ENCODE data around the gene FLNB.

FLNB gene

DNA sequence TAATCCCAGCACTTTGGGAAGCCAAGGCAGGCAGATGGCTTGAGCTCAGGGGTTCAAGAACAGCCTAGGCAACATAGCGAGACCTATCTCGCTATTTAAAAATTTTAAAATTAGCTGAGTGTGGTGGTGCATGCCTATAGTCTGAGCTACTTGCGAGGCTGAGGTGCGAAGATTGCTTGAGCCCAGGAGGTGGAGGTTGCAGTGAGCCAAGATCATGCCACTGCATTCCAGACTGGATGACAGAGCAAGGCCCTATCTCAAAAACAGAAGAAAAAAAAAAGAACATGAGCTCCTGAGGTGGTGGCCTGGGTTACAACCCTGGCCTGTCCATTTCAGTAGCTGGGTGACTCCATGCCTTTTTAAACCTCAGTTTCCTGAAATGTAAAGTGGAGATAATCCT, 195.3 kb downstream of the FLNB start:
- Histone ChIP-seq H3K9me2 (replicated peaks; ENCODE audit: insufficient read depth, low read length) (no peaks in the 10 kb centered on the region), H3K36me3 (replicated peaks; ENCODE audit: insufficient read depth, low read length) (no peaks in the 10 kb centered on the region), H3K9ac (ENCODE audit: low read length) (no peak overlapping the region), H3K4me2 (ENCODE audit: low read depth, low read length) (no peak overlapping the region), H3K79me2 (ENCODE audit: low read length) (no peaks in the 10 kb centered on the region), H2AFZ (ENCODE audit: low read length) (no peak overlapping the region), H3K4me3 (ENCODE audit: low read length) (no peak overlapping the region), H3K27ac (ENCODE audit: low read length) (no peak overlapping the region), H3K9me3 (replicated peaks; ENCODE audit: insufficient read depth, low read length) (no peaks in the 10 kb centered on the region), H3F3A (ENCODE audit: insufficient read depth, low read length) (no peaks in the 10 kb centered on the region), H3K27me3 (replicated peaks; ENCODE audit: insufficient read depth, low read length) (no peaks in the 10 kb centered on the region), H3K4me1 (ENCODE audit: low read length) (no peaks in the 10 kb centered on the region), H4K20me1 (ENCODE audit: insufficient read depth, low read length) (no peaks in the 10 kb centered on the region)
- DNase-seq, result no peak
- TF ChIP-seq, protein P1, sequence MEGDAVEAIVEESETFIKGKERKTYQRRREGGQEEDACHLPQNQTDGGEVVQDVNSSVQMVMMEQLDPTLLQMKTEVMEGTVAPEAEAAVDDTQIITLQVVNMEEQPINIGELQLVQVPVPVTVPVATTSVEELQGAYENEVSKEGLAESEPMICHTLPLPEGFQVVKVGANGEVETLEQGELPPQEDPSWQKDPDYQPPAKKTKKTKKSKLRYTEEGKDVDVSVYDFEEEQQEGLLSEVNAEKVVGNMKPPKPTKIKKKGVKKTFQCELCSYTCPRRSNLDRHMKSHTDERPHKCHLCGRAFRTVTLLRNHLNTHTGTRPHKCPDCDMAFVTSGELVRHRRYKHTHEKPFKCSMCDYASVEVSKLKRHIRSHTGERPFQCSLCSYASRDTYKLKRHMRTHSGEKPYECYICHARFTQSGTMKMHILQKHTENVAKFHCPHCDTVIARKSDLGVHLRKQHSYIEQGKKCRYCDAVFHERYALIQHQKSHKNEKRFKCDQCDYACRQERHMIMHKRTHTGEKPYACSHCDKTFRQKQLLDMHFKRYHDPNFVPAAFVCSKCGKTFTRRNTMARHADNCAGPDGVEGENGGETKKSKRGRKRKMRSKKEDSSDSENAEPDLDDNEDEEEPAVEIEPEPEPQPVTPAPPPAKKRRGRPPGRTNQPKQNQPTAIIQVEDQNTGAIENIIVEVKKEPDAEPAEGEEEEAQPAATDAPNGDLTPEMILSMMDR (IDR thresholded peaks at IDR 0.05; ENCODE audit: low read length), result no peak
- TF ChIP-seq EZH2phosphoT487 (IDR thresholded peaks at IDR 0.05; ENCODE audit: low read length) (no peak), EZH2 (optimal IDR thresholded peaks at IDR 0.05; ENCODE audit: low read depth, low read length) (no peak)

DNA sequence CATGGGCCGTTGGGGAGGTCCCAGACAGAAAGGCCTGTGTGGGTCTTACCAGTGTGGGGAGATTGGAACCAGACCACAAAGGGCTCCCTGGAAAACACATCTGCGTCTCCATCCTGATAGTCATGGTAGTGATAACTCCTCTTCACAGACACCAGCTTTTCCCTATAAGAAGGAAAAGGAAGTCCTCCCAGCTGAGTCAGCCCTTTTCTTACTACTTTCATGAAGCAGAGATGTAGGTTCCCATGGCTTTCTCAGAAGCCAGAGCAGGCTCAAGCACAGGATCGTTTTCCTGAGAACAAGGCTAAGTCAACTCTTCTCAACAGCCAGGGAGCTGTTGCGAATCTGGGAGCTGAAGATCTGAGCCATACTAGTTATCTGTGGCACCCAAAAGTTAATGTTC, 196.5 kb downstream of the FLNB start:
- Histone ChIP-seq H3K9me3 (replicated peaks; ENCODE audit: insufficient read depth, low read length) (no peaks in the 10 kb centered on the region), H3K9ac (ENCODE audit: low read length) (no peak overlapping the region), H3K27me3 (replicated peaks; ENCODE audit: insufficient read depth, low read length) (no peaks in the 10 kb centered on the region), H3K36me3 (replicated peaks; ENCODE audit: insufficient read depth, low read length) (no peaks in the 10 kb centered on the region), H3K27ac (ENCODE audit: low read length) (no peak overlapping the region), H3K9me2 (replicated peaks; ENCODE audit: insufficient read depth, low read length) (no peaks in the 10 kb centered on the region), H4K20me1 (ENCODE audit: insufficient read depth, low read length) (no peaks in the 10 kb centered on the region), H3K4me3 (ENCODE audit: low read length) (no peak overlapping the region), H3F3A (ENCODE audit: insufficient read depth, low read length) (no peaks in the 10 kb centered on the region), H3K4me1 (ENCODE audit: low read length) (no peaks in the 10 kb centered on the region), H3K4me2 (ENCODE audit: low read depth, low read length) (no peak overlapping the region), H3K79me2 (ENCODE audit: low read length) (no peaks in the 10 kb centered on the region), H2AFZ (ENCODE audit: low read length) (no peak overlapping the region)
- no peak for DNase-seq
- TF ChIP-seq EZH2phosphoT487 (IDR thresholded peaks at IDR 0.05; ENCODE audit: low read length) (no peak), EZH2 (optimal IDR thresholded peaks at IDR 0.05; ENCODE audit: low read depth, low read length) (no peak)
- TF ChIP-seq, protein P1 (IDR thresholded peaks at IDR 0.05; ENCODE audit: low read length), result no peak

DNA sequence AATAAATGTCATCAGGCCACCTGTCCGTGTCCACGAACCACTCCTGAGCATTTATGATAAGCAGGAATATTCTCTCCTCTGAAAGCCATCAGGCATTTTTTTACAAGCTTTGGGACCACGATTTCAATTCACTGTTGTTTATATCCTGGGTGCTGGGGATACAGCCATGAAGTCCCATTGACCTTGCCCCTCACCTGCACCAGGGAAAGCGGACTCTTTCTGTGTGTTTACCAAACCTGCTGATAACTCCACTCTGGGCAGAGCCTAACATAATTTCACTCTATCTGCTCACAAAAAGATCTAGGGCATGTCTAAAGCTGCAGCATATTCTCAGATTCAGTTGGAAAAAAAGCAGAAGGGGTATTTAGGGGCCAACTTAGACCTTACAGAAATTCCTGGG, 197.8 kb downstream of the FLNB start:
- Histone ChIP-seq H3K4me2 (ENCODE audit: low read depth, low read length) (no peak overlapping the region), H3K9ac (ENCODE audit: low read length) (no peak overlapping the region), H3K27ac (ENCODE audit: low read length) (no peak overlapping the region), H3F3A (ENCODE audit: insufficient read depth, low read length) (no peaks in the 10 kb centered on the region), H3K4me3 (ENCODE audit: low read length) (no peak overlapping the region), H3K9me3 (replicated peaks; ENCODE audit: insufficient read depth, low read length) (no peaks in the 10 kb centered on the region), H4K20me1 (ENCODE audit: insufficient read depth, low read length) (no peaks in the 10 kb centered on the region), H3K27me3 (replicated peaks; ENCODE audit: insufficient read depth, low read length) (no peaks in the 10 kb centered on the region), H3K79me2 (ENCODE audit: low read length) (no peaks in the 10 kb centered on the region), H3K36me3 (replicated peaks; ENCODE audit: insufficient read depth, low read length) (no peaks in the 10 kb centered on the region), H3K4me1 (ENCODE audit: low read length) (no peaks in the 10 kb centered on the region), H2AFZ (ENCODE audit: low read length) (no peak overlapping the region), H3K9me2 (replicated peaks; ENCODE audit: insufficient read depth, low read length) (no peaks in the 10 kb centered on the region)
- no peak for DNase-seq
- TF ChIP-seq, protein P1 (IDR thresholded peaks at IDR 0.05; ENCODE audit: low read length), result no peak
- no peak for TF ChIP-seq EZH2phosphoT487 (IDR thresholded peaks at IDR 0.05; ENCODE audit: low read length)
- TF ChIP-seq EZH2 (optimal IDR thresholded peaks at IDR 0.05; ENCODE audit: low read depth, low read length), result no peak
